LNCaP clone FGC (cell line): ENCODE measurements around the gene PARS2.

Source experiments
- DNase-seq: peaks from one replicate; pipeline ENCODE4 v3.0.0-alpha.2; 2011; ENCODE audit warnings: low read depth
- H3K4me3 ChIP-seq: 2 replicates; pipeline ENCODE4 v1.5.1; 2011; ENCODE audit warnings: mild to moderate bottlenecking, low read depth, low read length, control low read depth
- CTCF ChIP-seq: IDR thresholded peaks from 2 replicates; pipeline ENCODE4 v1.5.1; 2012; ENCODE audit warnings: mild to moderate bottlenecking; ENCODE audit not compliant: control insufficient read depth, insufficient read depth; ENCODE audit errors: extremely low read depth

Gene PARS2

GRCh38 chr1:54805466-54805865 lies 41.1 kb upstream of the PARS2 start:
- DNase-seq = no peak
- no peak for TF ChIP-seq CTCF
- no peak overlapping the region for H3K4me3 ChIP-seq

DNA sequence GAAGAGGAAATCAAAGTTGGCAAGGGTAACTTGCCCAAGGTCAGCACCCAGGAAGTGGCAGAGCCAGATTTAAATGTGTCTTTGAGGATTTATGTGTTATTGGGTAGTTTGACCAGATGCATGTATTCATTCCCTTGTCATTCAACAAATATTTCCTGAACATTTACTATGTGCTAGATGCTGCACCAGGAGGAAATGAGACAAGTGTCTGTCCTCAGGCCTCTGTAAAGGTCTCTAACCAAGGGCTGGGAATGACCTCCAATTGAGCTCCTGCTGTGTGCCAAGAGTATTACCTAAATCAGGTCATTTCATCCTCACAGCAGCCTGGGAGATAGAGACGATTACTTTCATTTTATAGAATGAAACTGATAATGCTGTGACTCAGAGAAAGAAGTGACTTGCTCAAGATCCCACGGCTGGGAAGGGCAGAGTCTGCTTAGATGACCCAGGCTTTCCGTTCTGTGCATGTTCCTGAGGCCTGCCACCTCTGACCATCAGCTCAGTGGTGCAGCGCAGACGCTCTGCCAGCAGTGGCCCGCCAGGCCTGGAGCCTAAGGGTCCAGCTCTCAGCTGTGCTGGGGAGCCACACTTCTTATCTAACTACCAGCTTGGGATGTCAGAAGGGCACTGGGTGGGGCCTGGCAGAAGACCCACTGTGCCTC lies 40.3 kb upstream of the PARS2 start:
- DNase-seq = no peak
- TF ChIP-seq CTCF = no peak
- H3K4me3 ChIP-seq = no peak overlapping the region

- no peak for DNase-seq
- H3K4me3 ChIP-seq = no peak overlapping the region
- TF ChIP-seq CTCF = no peak
Measured at GRCh38 chr1:54803761-54804470, 39.6 kb upstream of the PARS2 start.

DNA sequence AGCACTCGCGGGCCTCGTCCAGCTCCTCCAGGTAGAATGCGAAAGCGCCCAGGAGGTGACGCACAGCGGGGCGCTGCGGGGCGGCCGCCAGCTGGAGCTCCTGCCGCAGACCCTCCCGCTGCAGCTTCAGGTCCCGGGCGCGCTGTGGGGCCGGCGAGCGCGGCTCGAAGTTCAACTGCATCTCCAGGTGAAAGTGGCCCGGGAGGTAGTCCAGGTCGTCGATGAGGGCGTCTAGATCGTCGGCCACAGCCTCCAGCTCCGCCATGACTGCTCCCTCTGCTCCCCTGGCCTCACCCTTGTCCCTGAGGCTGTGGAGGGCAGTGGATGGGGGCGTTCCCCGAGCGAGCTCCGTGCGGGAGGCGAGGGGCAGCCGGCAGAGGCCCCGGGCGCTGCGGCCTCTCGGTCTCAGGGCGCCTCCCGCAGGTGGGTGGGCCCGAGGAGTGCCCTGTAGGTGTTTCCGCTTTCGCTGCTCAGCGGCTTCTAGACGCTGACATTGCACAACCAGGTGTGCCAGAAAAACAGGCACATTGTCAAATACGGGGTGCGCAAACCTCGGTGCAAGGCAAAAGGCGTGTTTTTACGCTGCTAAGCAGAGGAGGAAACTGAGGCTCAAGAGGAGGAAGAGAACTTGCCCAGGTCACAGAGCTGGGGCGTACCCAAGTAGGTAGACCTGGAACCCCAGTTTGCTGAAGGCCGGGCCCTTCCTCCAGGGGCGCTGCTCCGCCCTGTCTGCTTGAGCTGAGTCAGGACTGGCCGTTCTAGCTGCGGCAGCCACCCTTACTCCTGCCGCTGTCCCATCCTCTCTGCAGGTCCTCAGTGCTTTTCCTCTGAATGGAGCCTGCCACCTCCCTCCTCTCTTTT lies 36.8 kb upstream of the PARS2 start, which contains the start of gene TTC22:
Gene TTC22 (minus strand): TSS at position 425 of the 861 bp plus-strand sequence. CDS start 160 bp downstream, at position 265.
- DNase-seq = no peak
- no peak for TF ChIP-seq CTCF
- no peak within 1 kb of the TSS for H3K4me3 ChIP-seq

GRCh38 chr1:54800041-54800898 lies 35.9 kb upstream of the PARS2 start:
- no peak for DNase-seq
- TF ChIP-seq CTCF = no peak
- H3K4me3 ChIP-seq = no peak overlapping the region

DNA sequence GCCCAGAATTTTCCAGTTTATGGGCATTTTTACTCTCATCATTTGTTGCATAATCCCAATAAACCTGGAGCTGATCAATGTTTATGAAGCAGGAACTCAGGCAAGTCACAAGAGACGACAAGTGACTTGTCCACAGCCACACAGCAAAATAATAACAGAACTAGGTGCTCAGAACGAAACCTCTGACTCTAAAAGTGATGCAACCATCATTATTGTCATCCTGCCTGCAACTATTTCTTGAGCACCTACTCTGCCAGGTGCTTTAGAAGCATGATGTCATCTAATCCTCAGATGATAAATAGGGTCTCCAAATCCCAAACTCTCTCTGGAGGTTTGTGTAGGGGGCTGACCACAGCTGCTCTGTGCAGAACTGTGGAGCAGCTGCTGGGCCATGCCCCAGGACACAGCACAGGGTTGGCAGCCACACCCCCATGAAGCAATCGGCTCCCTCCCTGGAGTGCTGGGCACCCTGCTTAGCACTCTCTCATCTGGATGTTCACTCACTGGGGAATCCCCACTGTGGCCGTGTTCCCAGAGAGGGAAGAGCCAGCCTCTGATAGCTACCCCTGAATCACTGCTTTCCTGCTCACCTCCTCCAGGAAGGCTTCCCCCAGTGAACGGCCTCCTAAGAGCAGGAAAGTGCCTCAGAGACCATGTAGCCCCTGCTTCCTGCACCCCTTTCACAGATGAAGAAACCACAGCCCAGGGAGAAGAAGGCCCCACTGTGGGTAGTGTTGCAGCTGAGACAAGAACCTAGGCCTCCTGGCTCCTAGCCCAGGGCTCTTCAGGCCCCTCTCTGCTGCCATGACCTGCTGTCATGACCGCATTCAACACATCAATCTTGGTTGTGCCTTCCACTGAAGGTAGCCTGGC lies 34.7 kb upstream of the PARS2 start:
- DNase-seq = no peak
- H3K4me3 ChIP-seq = no peak overlapping the region
- no peak for TF ChIP-seq CTCF
